ENCODE measurements around the gene CCDC117.

CCDC117 gene

DNA sequence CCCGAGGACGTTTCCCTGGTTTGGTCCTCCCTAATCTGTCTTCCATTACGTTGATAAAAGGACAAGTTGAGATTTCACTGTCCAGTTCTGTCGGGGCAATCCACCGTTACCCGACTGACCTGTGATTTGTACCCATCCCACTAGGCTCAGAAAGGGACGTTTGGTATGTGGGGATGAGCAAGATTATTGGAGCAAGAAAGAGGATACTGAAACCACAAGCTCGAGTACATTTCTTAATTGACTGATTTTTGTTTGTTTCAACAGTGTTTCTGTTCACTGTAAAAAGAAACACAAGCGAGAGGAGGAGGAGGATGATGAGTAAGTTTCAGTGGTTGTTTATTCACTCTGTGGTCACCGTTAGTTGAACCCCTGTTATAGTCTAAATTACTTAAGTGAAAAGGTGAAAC is 969 bp downstream of the CCDC117 start:
- Histone ChIP-seq H3K4me1 (ENCODE audit: control insufficient read depth, insufficient read depth, low read length) (no peaks in the 10 kb centered on the region), H3K27me3 (ENCODE audit: control insufficient read depth, insufficient read depth, low read length) (no peaks in the 10 kb centered on the region), H3K9ac (ENCODE audit: low read depth, low read length) (peak overlapping the region; percentile 76), H3K36me3 (ENCODE audit: control insufficient read depth, insufficient read depth, low read length) (peaks cover 11% of the 10 kb centered on the region), H3K4me3 (ENCODE audit: low read depth, low read length) (peak overlapping the region; percentile 74), H3K9me3 (ENCODE audit: control insufficient read depth, insufficient read depth, low read length) (no peaks in the 10 kb centered on the region)

DNA sequence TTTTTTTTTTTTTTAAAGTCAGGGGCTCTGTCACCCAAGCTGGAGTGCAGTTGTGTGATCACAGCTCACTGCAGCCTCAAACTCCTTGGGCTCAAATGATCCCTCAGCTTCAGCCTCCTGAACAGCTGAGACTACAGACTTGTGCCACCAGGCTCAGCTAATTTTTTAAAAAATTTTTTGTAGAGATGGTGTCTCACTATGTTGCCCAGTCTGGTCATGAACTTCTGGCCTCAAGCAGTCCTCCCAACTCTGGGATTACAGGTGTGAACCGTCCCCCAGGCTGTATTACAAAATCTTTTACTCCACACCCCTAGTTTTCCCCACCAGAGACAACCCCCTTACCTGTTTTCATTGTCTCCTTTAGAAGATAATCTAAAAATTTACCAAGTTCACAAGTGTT is 1.9 kb downstream of the CCDC117 start:
- Histone ChIP-seq H3K36me3 (ENCODE audit: control insufficient read depth, insufficient read depth, low read length) (peaks cover 11% of the 10 kb centered on the region), H3K4me1 (ENCODE audit: control insufficient read depth, insufficient read depth, low read length) (no peaks in the 10 kb centered on the region), H3K4me3 (ENCODE audit: low read depth, low read length) (no peak overlapping the region), H3K9me3 (ENCODE audit: control insufficient read depth, insufficient read depth, low read length) (no peaks in the 10 kb centered on the region), H3K9ac (ENCODE audit: low read depth, low read length) (no peak overlapping the region), H3K27me3 (ENCODE audit: control insufficient read depth, insufficient read depth, low read length) (no peaks in the 10 kb centered on the region)

DNA sequence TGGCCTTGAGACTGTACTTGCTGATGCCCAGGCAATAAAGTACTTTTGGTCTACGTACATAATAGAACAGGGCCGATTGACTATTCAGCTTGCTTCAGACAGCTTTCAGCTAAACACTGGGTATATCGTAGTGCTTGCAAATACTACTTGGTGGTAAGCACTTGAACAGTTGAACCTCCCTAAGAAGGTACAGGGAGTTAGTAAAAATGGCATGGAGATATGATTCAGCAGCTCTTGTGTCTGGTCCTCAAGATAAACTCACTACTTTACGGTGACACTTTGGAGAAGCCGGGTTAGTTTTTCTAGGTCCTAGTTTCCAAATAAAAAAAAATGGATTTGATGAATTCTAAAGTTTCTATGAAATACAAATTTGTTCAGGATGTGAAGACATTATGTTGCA is 7.3 kb downstream of the CCDC117 start:
- H3K27me3 ChIP-seq (ENCODE audit: control insufficient read depth, insufficient read depth, low read length): no peaks in the 10 kb centered on the region
- H3K4me3 ChIP-seq (ENCODE audit: low read depth, low read length): no peak overlapping the region
- no peaks in the 10 kb centered on the region for H3K9me3 ChIP-seq (ENCODE audit: control insufficient read depth, insufficient read depth, low read length)
- H3K36me3 ChIP-seq (ENCODE audit: control insufficient read depth, insufficient read depth, low read length): peaks cover 15% of the 10 kb centered on the region
- no peaks in the 10 kb centered on the region for H3K4me1 ChIP-seq (ENCODE audit: control insufficient read depth, insufficient read depth, low read length)
- H3K9ac ChIP-seq (ENCODE audit: low read depth, low read length): no peak overlapping the region

DNA sequence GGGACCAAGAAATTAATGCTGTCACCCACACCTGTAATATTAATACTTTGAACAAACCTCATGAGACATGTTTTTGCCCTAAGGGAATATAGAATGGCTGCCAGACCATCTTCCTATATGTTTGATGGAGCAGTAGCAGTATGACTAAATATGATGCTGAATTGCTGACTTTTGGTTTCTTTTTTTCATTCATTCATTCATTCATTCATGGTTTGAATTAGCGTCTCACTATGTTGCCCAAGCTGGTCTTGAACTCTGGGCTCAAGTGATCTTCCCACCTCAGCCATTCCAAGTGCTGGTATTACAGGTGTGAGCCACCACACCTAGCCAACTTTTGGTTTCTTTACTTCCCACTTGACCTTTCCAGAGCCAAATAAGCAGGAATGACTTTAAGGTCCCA is 7.8 kb downstream of the CCDC117 start:
- Histone ChIP-seq H3K9ac (ENCODE audit: low read depth, low read length) (no peak overlapping the region), H3K27me3 (ENCODE audit: control insufficient read depth, insufficient read depth, low read length) (no peaks in the 10 kb centered on the region), H3K4me1 (ENCODE audit: control insufficient read depth, insufficient read depth, low read length) (no peaks in the 10 kb centered on the region), H3K9me3 (ENCODE audit: control insufficient read depth, insufficient read depth, low read length) (no peaks in the 10 kb centered on the region), H3K4me3 (ENCODE audit: low read depth, low read length) (no peak overlapping the region), H3K36me3 (ENCODE audit: control insufficient read depth, insufficient read depth, low read length) (peaks cover 15% of the 10 kb centered on the region)

DNA sequence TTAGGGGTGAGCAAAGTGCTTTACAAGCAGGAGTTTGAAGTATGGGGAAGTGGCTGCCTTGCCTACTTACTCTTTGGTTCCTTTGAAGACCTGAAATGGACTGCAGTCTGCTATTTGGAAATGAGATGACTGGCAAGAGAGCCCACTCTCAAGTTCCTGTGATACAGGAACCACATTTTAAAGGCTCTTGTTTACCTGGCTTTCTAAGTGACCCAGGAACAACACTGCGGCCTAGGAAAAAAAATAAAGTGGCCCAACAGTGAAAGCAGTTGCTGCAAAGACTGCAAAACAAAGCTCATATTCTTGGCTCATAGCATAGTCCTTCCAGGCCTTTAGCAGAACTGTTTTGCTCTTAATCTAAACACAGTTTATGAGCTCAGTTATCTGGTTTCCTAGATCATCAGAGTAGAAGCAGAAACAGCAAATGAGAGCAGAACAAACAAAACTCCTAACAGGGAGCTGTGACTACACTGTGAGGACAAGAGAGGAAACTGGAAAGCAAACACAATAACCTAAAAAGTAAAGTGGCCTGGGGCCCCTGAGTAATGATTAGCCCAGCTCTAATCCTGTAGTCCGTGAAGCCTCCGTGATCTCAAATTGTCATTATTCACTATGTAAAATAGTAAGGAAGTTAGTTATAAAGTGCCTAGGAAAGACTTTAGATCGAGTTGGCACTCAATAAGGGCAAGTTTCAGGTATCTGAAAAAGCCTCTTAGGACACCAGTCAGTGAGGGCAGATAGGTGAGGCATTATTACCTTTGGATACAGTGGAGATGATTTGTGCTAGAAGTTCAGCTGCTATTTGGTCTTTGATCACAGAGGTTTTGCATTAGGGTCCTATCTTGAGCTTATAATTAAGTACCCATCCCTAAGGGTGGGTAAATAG is 11.5 kb downstream of the CCDC117 start:
- H3K27me3 ChIP-seq (ENCODE audit: control insufficient read depth, insufficient read depth, low read length): no peaks in the 10 kb centered on the region
- no peaks in the 10 kb centered on the region for H3K4me1 ChIP-seq (ENCODE audit: control insufficient read depth, insufficient read depth, low read length)
- no peak overlapping the region for H3K9ac ChIP-seq (ENCODE audit: low read depth, low read length)
- no peaks in the 10 kb centered on the region for H3K9me3 ChIP-seq (ENCODE audit: control insufficient read depth, insufficient read depth, low read length)
- peaks cover 10% of the 10 kb centered on the region for H3K36me3 ChIP-seq (ENCODE audit: control insufficient read depth, insufficient read depth, low read length)
- H3K4me3 ChIP-seq (ENCODE audit: low read depth, low read length): no peak overlapping the region

DNA sequence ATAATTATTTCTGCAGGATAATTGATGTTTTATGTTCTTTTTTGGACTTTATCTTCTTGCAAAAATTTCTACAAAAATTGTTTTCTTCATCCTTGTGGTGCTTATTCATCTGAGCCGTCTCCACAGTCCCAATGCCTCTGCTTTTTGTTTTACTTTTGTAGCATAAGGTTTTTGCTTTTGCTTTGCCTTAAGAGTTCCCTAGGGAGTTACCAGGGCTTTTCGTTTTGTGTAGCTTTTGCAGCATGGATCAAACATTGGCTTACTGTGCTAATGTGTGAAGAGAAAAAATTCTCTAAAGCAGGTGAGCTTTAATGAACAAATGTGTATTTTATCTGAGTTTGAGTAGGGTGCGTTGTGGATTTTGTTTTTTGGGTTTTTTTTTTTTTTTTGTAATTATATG is 16.1 kb downstream of the CCDC117 start:
- Histone ChIP-seq H3K36me3 (ENCODE audit: control insufficient read depth, insufficient read depth, low read length) (peaks cover 10% of the 10 kb centered on the region), H3K9me3 (ENCODE audit: control insufficient read depth, insufficient read depth, low read length) (no peaks in the 10 kb centered on the region), H3K27me3 (ENCODE audit: control insufficient read depth, insufficient read depth, low read length) (no peaks in the 10 kb centered on the region), H3K4me3 (ENCODE audit: low read depth, low read length) (no peak overlapping the region), H3K9ac (ENCODE audit: low read depth, low read length) (no peak overlapping the region), H3K4me1 (ENCODE audit: control insufficient read depth, insufficient read depth, low read length) (no peaks in the 10 kb centered on the region)

DNA sequence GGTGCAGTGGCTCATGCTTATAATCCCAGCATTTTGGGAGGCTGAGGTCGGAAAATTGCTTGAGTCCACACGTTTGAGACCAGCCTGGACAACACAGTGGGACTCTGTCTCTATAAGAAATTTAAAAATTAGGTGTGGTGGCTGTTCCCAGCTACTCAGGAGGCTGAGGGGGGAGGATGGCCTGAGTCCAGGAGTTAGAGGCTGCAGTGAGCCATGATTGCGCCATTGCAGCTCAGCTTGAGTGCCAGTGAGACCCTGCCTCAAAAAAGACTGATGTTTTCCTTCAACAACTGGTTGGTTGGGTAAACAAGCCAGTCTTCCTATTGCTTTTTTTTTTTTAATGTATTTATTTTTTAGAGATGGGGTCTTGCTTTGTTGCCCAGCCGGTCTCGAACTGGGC is 18.6 kb downstream of the CCDC117 start:
- Histone ChIP-seq H3K4me1 (ENCODE audit: control insufficient read depth, insufficient read depth, low read length) (no peaks in the 10 kb centered on the region), H3K36me3 (ENCODE audit: control insufficient read depth, insufficient read depth, low read length) (peaks cover 23% of the 10 kb centered on the region), H3K4me3 (ENCODE audit: low read depth, low read length) (no peak overlapping the region)

DNA sequence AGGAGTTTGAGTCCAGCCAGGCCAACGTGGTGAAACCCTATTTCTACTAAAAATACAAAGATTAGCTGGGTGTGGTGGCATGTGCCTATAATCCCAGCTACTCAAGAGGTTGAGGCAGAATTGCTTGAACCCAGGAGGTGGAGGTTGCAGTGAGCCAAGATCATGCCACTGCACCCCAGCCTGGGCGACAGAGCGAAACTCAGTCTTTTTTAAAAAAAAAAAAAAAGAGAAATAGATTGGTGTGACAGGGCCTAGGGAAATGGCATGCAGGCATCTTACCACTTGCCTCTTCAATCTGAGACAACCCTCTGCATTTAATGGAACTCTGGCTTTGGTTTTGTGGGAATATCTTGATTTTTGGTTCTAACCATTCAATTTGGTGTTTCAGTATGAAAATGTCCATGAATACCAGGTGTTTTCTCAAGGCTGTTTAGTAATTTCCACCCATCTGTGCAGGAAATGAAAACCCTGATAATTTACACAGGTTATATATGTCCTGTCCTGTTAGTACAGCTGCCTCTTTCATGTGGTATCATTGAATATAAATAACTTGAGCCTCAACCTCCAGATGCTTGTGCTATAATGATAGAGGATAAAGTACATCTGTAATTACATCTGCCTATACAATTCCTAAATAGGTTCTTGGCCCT is 19.5 kb downstream of the CCDC117 start:
- Histone ChIP-seq H3K36me3 (ENCODE audit: control insufficient read depth, insufficient read depth, low read length) (peaks cover 25% of the 10 kb centered on the region), H3K4me1 (ENCODE audit: control insufficient read depth, insufficient read depth, low read length) (no peaks in the 10 kb centered on the region), H3K9me3 (ENCODE audit: control insufficient read depth, insufficient read depth, low read length) (no peaks in the 10 kb centered on the region), H3K9ac (ENCODE audit: low read depth, low read length) (no peak overlapping the region), H3K4me3 (ENCODE audit: low read depth, low read length) (no peak overlapping the region), H3K27me3 (ENCODE audit: control insufficient read depth, insufficient read depth, low read length) (no peaks in the 10 kb centered on the region)

More for the DNA sequence above, 18.6 kb downstream of the CCDC117 start:
- Histone ChIP-seq H3K9ac (ENCODE audit: low read depth, low read length) (no peak overlapping the region), H3K27me3 (ENCODE audit: control insufficient read depth, insufficient read depth, low read length) (no peaks in the 10 kb centered on the region), H3K9me3 (ENCODE audit: control insufficient read depth, insufficient read depth, low read length) (no peaks in the 10 kb centered on the region)

DNA sequence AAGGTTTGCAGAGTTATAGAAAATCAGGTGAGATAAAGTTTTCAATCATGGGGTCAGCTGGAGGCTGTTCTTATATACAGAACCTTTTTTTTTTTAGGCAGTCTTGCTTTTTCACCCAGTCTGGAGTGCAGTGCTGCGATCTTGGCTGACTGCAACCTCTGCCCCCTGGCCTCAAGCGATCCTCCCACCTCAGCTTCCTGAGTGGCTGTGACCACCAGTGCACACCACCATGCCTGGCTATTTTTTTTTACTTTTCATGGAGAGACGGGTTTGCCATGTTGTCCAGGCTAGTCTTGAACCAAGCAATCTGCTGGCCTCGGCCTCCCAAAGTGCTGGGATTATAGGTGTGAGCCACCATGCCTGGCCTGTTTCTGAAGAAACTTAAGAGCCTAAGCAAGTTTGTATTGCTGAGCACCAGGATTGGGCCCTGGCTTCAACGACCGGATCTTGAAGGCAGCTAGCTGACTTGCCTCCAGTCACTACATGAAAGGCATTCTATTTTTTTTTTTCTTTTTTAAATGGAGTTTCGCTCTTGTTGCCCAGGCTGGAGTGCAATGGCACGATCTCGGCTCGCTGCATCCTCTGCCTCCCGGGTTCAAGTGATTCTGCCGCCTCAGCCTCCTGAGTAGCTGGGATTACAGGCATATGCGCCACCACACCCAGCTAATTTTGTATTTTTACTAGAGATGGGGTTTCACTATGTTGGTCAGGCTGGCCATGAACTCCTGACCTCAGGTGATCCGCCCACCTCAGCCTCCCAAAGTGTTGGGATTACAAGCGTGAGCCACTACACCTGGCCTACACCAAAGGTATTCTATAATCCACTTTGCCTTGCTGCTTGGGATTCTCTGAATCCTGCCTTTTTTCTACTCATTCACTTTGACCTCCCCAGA is 20.2 kb downstream of the CCDC117 start:
- no peaks in the 10 kb centered on the region for H3K9me3 ChIP-seq (ENCODE audit: control insufficient read depth, insufficient read depth, low read length)

DNA sequence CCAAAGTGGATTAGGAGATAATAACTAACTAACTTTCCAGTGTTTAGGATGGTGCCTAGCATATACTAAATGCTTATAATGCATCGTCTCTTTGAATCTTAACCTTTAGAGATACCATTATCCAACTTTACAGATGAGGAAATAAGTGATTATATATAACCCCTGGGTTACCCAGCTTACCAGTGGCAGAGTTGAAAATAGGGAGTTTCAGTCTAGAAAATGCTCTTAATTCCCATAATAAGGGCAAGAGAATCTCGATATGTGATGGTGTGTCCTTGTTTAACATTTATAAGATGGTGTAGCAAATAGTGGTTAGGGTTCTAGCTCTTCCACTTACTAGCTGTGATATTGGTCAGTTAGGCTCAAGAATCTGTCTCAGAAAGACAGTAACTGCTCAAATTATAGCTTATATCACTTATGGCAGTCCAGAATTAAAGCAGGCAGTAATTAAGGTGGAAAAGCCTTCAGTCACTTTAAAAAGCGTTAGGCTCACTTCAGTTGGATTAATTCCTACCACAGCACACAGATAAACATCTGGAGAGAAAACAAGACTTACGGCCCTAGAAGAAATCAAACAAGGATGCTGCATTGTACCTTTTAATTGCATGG is 21.6 kb downstream of the CCDC117 start:
- no peak overlapping the region for H3K9ac ChIP-seq (ENCODE audit: low read depth, low read length)
- peaks cover 29% of the 10 kb centered on the region for H3K36me3 ChIP-seq (ENCODE audit: control insufficient read depth, insufficient read depth, low read length)
- H3K27me3 ChIP-seq (ENCODE audit: control insufficient read depth, insufficient read depth, low read length): no peaks in the 10 kb centered on the region
- H3K4me1 ChIP-seq (ENCODE audit: control insufficient read depth, insufficient read depth, low read length): no peaks in the 10 kb centered on the region
- H3K4me3 ChIP-seq (ENCODE audit: low read depth, low read length): no peak overlapping the region
- no peaks in the 10 kb centered on the region for H3K9me3 ChIP-seq (ENCODE audit: control insufficient read depth, insufficient read depth, low read length)

More for the DNA sequence above, 20.2 kb downstream of the CCDC117 start:
- Histone ChIP-seq H3K4me1 (ENCODE audit: control insufficient read depth, insufficient read depth, low read length) (no peaks in the 10 kb centered on the region), H3K9ac (ENCODE audit: low read depth, low read length) (no peak overlapping the region), H3K4me3 (ENCODE audit: low read depth, low read length) (no peak overlapping the region), H3K36me3 (ENCODE audit: control insufficient read depth, insufficient read depth, low read length) (peaks cover 29% of the 10 kb centered on the region), H3K27me3 (ENCODE audit: control insufficient read depth, insufficient read depth, low read length) (no peaks in the 10 kb centered on the region)

DNA sequence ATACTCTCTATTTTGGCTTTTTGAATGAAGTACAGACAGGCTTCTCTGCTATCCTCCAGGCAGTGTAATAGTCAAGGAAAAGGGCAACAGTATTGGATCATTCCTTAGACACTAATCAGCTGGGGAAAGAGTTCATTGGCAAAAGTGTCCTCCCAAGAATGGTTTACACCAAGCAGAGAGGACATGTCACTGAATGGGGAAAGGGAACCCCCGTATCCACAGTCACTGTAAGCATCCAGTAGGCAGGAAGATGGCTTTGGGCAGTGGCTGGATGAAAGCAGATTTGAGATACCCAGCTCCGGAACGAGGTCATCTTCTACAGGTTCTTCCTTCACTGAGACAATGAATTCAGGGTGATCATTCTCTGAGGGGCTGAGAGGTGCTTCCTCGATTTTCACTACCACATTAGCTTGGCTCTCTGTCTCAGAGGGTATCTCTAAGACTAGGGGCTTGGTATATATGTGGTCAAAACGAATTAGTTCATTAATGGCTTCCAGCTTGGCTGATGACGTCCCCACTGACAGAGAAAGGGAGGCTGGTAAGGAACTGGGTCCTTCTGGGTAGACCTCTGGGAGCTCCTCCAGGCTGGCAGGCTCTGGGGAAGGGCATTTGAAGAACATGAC is 22.7 kb downstream of the CCDC117 start:
- H3K36me3 ChIP-seq (ENCODE audit: control insufficient read depth, insufficient read depth, low read length): peaks cover 29% of the 10 kb centered on the region
- no peaks in the 10 kb centered on the region for H3K27me3 ChIP-seq (ENCODE audit: control insufficient read depth, insufficient read depth, low read length)
- no peak overlapping the region for H3K9ac ChIP-seq (ENCODE audit: low read depth, low read length)
- H3K4me1 ChIP-seq (ENCODE audit: control insufficient read depth, insufficient read depth, low read length): no peaks in the 10 kb centered on the region
- no peaks in the 10 kb centered on the region for H3K9me3 ChIP-seq (ENCODE audit: control insufficient read depth, insufficient read depth, low read length)
- H3K4me3 ChIP-seq (ENCODE audit: low read depth, low read length): no peak overlapping the region
